Activated CD4-positive, alpha-beta T cell treated with anti-CD3 and anti-CD28 coated beads, Interleukin-2, amount 10 ng/mL, durations not matched to agents 24 days and 14 days (primary cell): ENCODE data around the gene CIB4. TPM values are rescaled to one million over a fixed set of nuclear protein-coding genes. Genes with fewer than 3 reads are reported as not detected.

Experiments used
- DNase-seq: peaks from one replicate; pipeline ENCODE4 v3.0.0; 2022
- H3K27ac Mint-ChIP-seq: one replicate; pipeline ENCODE4 v1.8.0; 2022; ENCODE audit warnings: mild to moderate bottlenecking, mixed read lengths
- H3K27me3 Mint-ChIP-seq: one replicate; pipeline ENCODE4 v1.8.0; 2022; ENCODE audit warnings: mixed read lengths
- H3K36me3 Mint-ChIP-seq: one replicate; pipeline ENCODE4 v1.8.0; 2022; ENCODE audit warnings: low read depth, mild to moderate bottlenecking, mixed read lengths
- H3K4me1 Mint-ChIP-seq: one replicate; pipeline ENCODE4 v1.8.0; 2021; ENCODE audit warnings: mixed read lengths
- H3K4me3 Mint-ChIP-seq: one replicate; pipeline ENCODE4 v1.8.0; 2022; ENCODE audit warnings: mild to moderate bottlenecking, moderate library complexity, mixed read lengths
- H3K9me3 Mint-ChIP-seq: one replicate; pipeline ENCODE4 v1.8.0; 2021; ENCODE audit warnings: mixed read lengths
- intact Hi-C: fragments of 100-400 bp; cut with micrococcal nuclease; formaldehyde crosslinking; loops from one replicate; pipeline ENCODE4 v1.15.1; 2023
- total RNA-seq: library from RNA; stranded (reverse); gene quantifications from 2 replicates; pipeline ENCODE4 v1.2.3, GENCODE V29; 2022

The CIB4 gene
- total RNA-seq, 1 donor from 2014 or later, result not detected

GRCh38 chr2:26616706-26617587 lies 24.2 kb downstream of the CIB4 start:
- Mint-ChIP-seq H3K9me3 (no peaks in the 10 kb centered on the region), H3K27ac (no peak overlapping the region), H3K36me3 (no peaks in the 10 kb centered on the region), H3K4me3 (no peak overlapping the region), H3K4me1 (peaks cover 5% of the 10 kb centered on the region), H3K27me3 (peaks cover 22% of the 10 kb centered on the region)
- intact Hi-C loops, result no loop called here
- DNase-seq, result no peak

- DNase-seq, result no peak
- Mint-ChIP-seq H3K36me3 (no peaks in the 10 kb centered on the region), H3K9me3 (no peaks in the 10 kb centered on the region), H3K4me3 (no peak overlapping the region), H3K27me3 (peaks cover 18% of the 10 kb centered on the region), H3K4me1 (peaks cover 5% of the 10 kb centered on the region), H3K27ac (no peak overlapping the region)
- intact Hi-C loops, result no loop called here
These were observed 25.1 kb downstream of the CIB4 start for GRCh38 chr2:26615860-26616705.

GRCh38 chr2:26615336-26615859 lies 25.8 kb downstream of the CIB4 start:
- Mint-ChIP-seq H3K4me3 (no peak overlapping the region), H3K27me3 (peaks cover 14% of the 10 kb centered on the region), H3K4me1 (peaks cover 7% of the 10 kb centered on the region), H3K9me3 (no peaks in the 10 kb centered on the region), H3K27ac (no peak overlapping the region), H3K36me3 (no peaks in the 10 kb centered on the region)
- DNase-seq, result no peak
- intact Hi-C loops, result no loop called here

GRCh38 chr2:26614216-26615138 lies 26.7 kb downstream of the CIB4 start:
- Mint-ChIP-seq H3K4me1 (peaks cover 12% of the 10 kb centered on the region), H3K9me3 (no peaks in the 10 kb centered on the region), H3K27ac (no peak overlapping the region), H3K4me3 (no peak overlapping the region), H3K27me3 (peaks cover 8% of the 10 kb centered on the region), H3K36me3 (no peaks in the 10 kb centered on the region)
- intact Hi-C loops, result no loop called here
- no peak for DNase-seq

- no peak for DNase-seq
- Mint-ChIP-seq H3K27ac (no peak overlapping the region), H3K36me3 (no peaks in the 10 kb centered on the region), H3K9me3 (no peaks in the 10 kb centered on the region), H3K4me1 (peaks cover 8% of the 10 kb centered on the region), H3K4me3 (no peak overlapping the region), H3K27me3 (peaks cover 5% of the 10 kb centered on the region)
- intact Hi-C loops, result no loop called here
These were observed 27.6 kb downstream of the CIB4 start for GRCh38 chr2:26613241-26614215.

GRCh38 chr2:26612522-26613240 lies 28.5 kb downstream of the CIB4 start:
- Mint-ChIP-seq H3K9me3 (no peaks in the 10 kb centered on the region), H3K4me1 (peaks cover 8% of the 10 kb centered on the region), H3K4me3 (no peak overlapping the region), H3K27ac (no peak overlapping the region), H3K36me3 (no peaks in the 10 kb centered on the region), H3K27me3 (peaks cover 5% of the 10 kb centered on the region)
- no peak for DNase-seq
- intact Hi-C loops, result no loop called here

GRCh38 chr2:26612034-26612433 lies 29.1 kb downstream of the CIB4 start:
- Mint-ChIP-seq H3K4me1 (peaks cover 8% of the 10 kb centered on the region), H3K4me3 (no peak overlapping the region), H3K27me3 (peaks cover 5% of the 10 kb centered on the region), H3K27ac (no peak overlapping the region), H3K9me3 (no peaks in the 10 kb centered on the region), H3K36me3 (no peaks in the 10 kb centered on the region)
- DNase-seq, result no peak
- intact Hi-C loops, result no loop called here

- Mint-ChIP-seq H3K4me3 (no peak overlapping the region), H3K4me1 (peaks cover 8% of the 10 kb centered on the region), H3K27ac (no peak overlapping the region), H3K27me3 (peaks cover 5% of the 10 kb centered on the region), H3K9me3 (no peaks in the 10 kb centered on the region), H3K36me3 (no peaks in the 10 kb centered on the region)
- DNase-seq, result no peak
- intact Hi-C loops, result no loop called here
These were observed 30.4 kb downstream of the CIB4 start for GRCh38 chr2:26610504-26611335.

GRCh38 chr2:26609839-26610277 lies 31.3 kb downstream of the CIB4 start:
- Mint-ChIP-seq H3K4me3 (no peak overlapping the region), H3K27ac (no peak overlapping the region), H3K27me3 (peaks cover 5% of the 10 kb centered on the region), H3K9me3 (no peaks in the 10 kb centered on the region), H3K36me3 (no peaks in the 10 kb centered on the region), H3K4me1 (peaks cover 8% of the 10 kb centered on the region)
- intact Hi-C loops, result no loop called here
- peak; percentile 70 for DNase-seq

GRCh38 chr2:26609205-26609631 lies 31.9 kb downstream of the CIB4 start:
- intact Hi-C loops, result no loop called here
- Mint-ChIP-seq H3K36me3 (no peaks in the 10 kb centered on the region), H3K27me3 (peaks cover 8% of the 10 kb centered on the region), H3K4me1 (peaks cover 8% of the 10 kb centered on the region), H3K9me3 (no peaks in the 10 kb centered on the region), H3K4me3 (no peak overlapping the region), H3K27ac (no peak overlapping the region)
- DNase-seq, result no peak

GRCh38 chr2:26608557-26608956 lies 32.6 kb downstream of the CIB4 start:
- H3K36me3 Mint-ChIP-seq, result no peaks in the 10 kb centered on the region
- no peak for DNase-seq
- H3K27ac Mint-ChIP-seq, result no peak overlapping the region
- intact Hi-C loops, result no loop called here
- H3K4me3 Mint-ChIP-seq, result no peak overlapping the region
- no peaks in the 10 kb centered on the region for H3K9me3 Mint-ChIP-seq
- H3K27me3 Mint-ChIP-seq, result peaks cover 8% of the 10 kb centered on the region
- H3K4me1 Mint-ChIP-seq, result peaks cover 8% of the 10 kb centered on the region
